ENCODE results near the gene ASCC1.
A peak's percentile ranks its signal among the peaks of the same experiment; 100 is the strongest.

The ASCC1 gene

DNA sequence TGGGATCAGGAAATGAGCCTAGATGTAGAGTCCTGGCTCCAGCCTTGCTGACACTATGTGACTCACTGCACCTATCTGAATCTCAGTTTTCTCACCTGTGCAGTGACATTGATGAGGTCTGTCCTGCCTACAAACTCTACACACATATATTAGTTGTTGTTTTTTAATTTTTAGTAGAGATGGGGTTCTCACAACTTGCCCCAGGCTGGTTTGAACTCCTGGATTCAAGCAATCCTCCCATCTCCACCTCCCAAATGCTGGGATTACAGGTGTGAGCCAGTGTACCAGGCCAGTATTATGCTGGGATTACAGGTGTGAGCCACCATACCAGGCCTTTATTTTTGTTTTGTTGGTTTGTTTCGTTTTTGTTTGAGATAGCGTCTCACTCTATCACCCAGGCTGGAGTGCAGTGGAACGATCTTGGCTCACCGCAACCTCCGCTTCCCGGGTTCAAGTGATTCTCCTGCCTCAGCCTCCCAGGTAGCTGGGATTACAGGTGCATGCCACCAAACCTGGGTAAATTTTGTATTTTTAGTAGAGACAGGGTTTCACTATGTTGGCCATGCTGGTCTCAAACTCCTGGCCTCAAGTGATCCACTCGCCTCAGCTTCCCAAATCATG lies 45.8 kb upstream of the ASCC1 start:
- Histone ChIP-seq H3K27me3 (ENCODE audit: control insufficient read depth, insufficient read depth, low read length) (no peaks in the 10 kb centered on the region), H3K4me1 (peaks cover 38% of the 10 kb centered on the region), H3K79me2 (no peaks in the 10 kb centered on the region), H3K27ac (peak overlapping the region; percentile 89), H2AFZ (peak overlapping the region; percentile 89), H3K9me3 (ENCODE audit: control insufficient read depth, low read length) (no peaks in the 10 kb centered on the region), H3K9ac (no peak overlapping the region), H3K4me2 (ENCODE audit: low read length) (peak overlapping the region; percentile 98), H3K4me3 (ENCODE audit: low read depth, low read length) (peak overlapping the region; percentile 61), H3K36me3 (ENCODE audit: control insufficient read depth, insufficient read depth, low read length) (no peaks in the 10 kb centered on the region)
- TF ChIP-seq, protein P1, sequence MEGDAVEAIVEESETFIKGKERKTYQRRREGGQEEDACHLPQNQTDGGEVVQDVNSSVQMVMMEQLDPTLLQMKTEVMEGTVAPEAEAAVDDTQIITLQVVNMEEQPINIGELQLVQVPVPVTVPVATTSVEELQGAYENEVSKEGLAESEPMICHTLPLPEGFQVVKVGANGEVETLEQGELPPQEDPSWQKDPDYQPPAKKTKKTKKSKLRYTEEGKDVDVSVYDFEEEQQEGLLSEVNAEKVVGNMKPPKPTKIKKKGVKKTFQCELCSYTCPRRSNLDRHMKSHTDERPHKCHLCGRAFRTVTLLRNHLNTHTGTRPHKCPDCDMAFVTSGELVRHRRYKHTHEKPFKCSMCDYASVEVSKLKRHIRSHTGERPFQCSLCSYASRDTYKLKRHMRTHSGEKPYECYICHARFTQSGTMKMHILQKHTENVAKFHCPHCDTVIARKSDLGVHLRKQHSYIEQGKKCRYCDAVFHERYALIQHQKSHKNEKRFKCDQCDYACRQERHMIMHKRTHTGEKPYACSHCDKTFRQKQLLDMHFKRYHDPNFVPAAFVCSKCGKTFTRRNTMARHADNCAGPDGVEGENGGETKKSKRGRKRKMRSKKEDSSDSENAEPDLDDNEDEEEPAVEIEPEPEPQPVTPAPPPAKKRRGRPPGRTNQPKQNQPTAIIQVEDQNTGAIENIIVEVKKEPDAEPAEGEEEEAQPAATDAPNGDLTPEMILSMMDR (IDR thresholded peaks at IDR 0.05) = no peak

DNA sequence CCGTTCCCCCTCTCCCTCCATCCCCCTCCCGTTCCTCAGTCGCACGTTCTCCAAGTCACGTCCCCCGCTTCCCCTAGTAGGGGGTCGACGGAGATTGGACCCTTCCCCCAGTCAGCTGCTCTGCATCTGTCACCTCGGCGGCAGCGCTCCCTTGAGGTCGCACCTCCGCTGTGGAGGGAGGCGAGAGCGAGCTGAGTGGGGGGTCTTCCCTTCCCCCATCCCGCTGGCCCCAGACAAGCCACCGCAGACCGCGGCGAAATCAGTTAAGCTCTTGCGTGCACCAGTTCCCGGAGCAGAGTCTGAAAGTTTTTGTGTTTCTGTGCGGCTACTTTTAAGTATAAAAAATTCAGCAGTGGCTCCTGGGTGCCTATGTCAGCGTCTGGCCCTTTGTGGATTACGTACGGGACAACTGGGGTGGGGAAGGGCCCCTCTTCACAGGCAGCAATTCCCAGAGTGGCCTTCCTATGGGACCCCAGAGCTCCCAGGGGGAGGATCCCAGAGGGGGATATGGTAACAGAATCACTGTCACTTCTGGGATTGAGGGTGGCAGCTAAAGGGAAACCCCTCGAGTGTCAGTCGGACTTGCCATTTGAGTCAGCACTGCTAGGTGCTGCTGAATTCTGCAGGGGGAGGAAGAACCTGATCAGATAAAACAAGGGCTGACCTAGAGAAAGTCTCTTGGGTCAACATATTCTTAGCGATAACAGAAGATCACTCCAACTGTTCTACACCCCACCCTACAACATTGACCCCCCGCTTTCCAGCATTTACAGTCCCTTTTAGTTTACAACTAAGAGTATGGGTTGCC lies 45.1 kb upstream of the ASCC1 start:
- peak overlapping the region; percentile 98 for H3K4me2 ChIP-seq (ENCODE audit: low read length)
- no peaks in the 10 kb centered on the region for H3K36me3 ChIP-seq (ENCODE audit: control insufficient read depth, insufficient read depth, low read length)
- H3K27ac ChIP-seq = peak overlapping the region; percentile 89
- no peaks in the 10 kb centered on the region for H3K79me2 ChIP-seq
- TF ChIP-seq, protein P1 (IDR thresholded peaks at IDR 0.05) = no peak
- no peaks in the 10 kb centered on the region for H3K9me3 ChIP-seq (ENCODE audit: control insufficient read depth, low read length)
- peak overlapping the region; percentile 89 for H2AFZ ChIP-seq
- peak overlapping the region; percentile 61 for H3K4me3 ChIP-seq (ENCODE audit: low read depth, low read length)
- H3K4me1 ChIP-seq = peaks cover 38% of the 10 kb centered on the region
- H3K27me3 ChIP-seq (ENCODE audit: control insufficient read depth, insufficient read depth, low read length) = no peaks in the 10 kb centered on the region
- H3K9ac ChIP-seq = peak overlapping the region; percentile 30

DNA sequence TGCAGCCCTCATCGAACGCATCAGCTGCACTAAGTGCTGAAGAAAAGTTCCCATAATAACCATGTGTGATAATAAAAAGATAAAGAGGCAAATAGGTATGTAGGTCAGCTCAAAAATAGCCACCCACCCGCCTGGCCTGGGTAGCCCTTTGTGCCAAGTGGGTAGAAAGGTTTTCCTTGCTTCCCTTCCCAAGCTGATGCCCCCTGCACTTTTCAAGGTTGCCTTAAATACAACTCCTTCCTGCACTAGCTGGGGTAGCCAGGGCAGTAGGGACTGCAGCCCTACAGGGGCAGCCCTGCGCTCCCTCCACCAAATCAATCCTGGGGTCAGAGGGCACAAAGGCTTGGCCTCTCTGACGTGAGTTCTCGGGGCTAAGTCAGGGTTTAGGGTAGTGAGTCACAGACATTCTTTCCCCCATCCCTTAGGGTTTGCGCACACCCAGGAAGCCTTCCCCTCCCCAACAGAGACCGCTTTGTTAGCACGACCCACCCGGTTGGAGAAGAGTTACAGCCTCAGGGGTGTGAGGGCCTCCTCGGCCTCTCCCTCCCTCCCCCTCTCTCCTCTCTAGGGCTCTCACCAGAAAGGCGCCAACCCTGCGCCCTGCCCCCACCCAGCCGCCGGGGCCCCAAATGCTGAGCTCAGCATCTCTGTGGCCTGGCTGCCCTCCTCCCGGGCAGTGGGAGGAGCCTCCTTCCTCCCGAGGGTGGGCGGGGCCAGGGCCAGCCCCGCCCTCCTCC lies 44.3 kb upstream of the ASCC1 start:
- TF ChIP-seq, protein P1 (IDR thresholded peaks at IDR 0.05) = no peak
- Histone ChIP-seq H3K4me1 (peaks cover 42% of the 10 kb centered on the region), H3K4me3 (ENCODE audit: low read depth, low read length) (peak overlapping the region; percentile 61), H3K36me3 (ENCODE audit: control insufficient read depth, insufficient read depth, low read length) (no peaks in the 10 kb centered on the region), H3K27ac (peak overlapping the region; percentile 89), H3K9ac (no peak overlapping the region), H3K4me2 (ENCODE audit: low read length) (peak overlapping the region; percentile 98), H3K27me3 (ENCODE audit: control insufficient read depth, insufficient read depth, low read length) (no peaks in the 10 kb centered on the region), H3K9me3 (ENCODE audit: control insufficient read depth, low read length) (no peaks in the 10 kb centered on the region), H3K79me2 (no peaks in the 10 kb centered on the region), H2AFZ (peak overlapping the region; percentile 89)

DNA sequence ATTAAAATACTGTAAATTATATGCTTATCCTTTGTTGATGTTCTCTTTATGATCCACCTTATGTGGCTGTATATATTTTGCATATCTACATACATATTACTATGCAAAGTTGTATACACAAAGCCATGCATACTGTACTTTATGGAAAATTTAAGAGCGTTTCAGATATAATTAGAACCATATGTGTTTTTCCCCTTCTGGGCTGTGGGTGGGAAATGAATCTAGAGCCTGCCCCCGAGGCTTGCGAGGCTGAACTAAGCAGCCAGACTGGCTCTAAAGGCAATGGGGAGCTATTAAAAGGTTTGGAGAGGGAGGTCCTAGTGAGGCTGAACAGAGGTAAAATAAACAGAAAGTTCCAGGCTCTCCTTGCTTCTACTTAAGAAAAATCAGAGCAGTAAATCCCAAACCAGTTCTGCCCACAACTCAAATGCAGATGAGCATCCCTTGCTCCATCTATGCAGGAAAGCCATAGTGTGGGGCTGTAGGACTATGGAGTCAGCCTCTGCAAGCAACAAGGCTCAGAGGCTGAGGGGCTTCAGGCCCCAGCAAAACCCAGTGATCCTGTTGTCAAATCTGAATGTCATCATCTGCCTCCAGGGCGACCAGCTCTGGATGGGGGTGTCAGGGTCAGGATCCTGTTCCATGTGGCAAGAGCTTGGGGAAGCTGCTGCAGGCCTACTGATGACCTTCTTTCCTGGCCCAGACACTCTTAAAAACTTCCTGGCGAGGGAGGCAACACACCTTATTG lies 43.6 kb upstream of the ASCC1 start:
- peaks cover 49% of the 10 kb centered on the region for H3K4me1 ChIP-seq

More for the DNA sequence above, 43.6 kb upstream of the ASCC1 start:
- H3K4me3 ChIP-seq (ENCODE audit: low read depth, low read length) = peak overlapping the region; percentile 61
- no peaks in the 10 kb centered on the region for H3K79me2 ChIP-seq
- no peak overlapping the region for H3K9ac ChIP-seq
- H3K36me3 ChIP-seq (ENCODE audit: control insufficient read depth, insufficient read depth, low read length) = no peaks in the 10 kb centered on the region
- TF ChIP-seq, protein P1 (IDR thresholded peaks at IDR 0.05) = no peak
- peak overlapping the region; percentile 89 for H3K27ac ChIP-seq
- H3K27me3 ChIP-seq (ENCODE audit: control insufficient read depth, insufficient read depth, low read length) = no peaks in the 10 kb centered on the region
- peak overlapping the region; percentile 89 for H2AFZ ChIP-seq
- peak overlapping the region; percentile 98 for H3K4me2 ChIP-seq (ENCODE audit: low read length)
- no peaks in the 10 kb centered on the region for H3K9me3 ChIP-seq (ENCODE audit: control insufficient read depth, low read length)

Measured in parathyroid adenoma (tissue), 2 donors.